Colonic mucosa (tissue), 4 donors: ENCODE results near the gene SHMT2. TPM values are rescaled to one million over a fixed set of nuclear protein-coding genes. Genes with fewer than 3 reads are reported as not detected.

Experiments used
- DNase-seq: peaks from one replicate; pipeline ENCODE4 v3.0.0-alpha.2; 2020
- H3K27ac ChIP-seq: fragments of 200-600 bp; one replicate; pipeline ENCODE4 v1.8.0; 2021
- H3K27me3 ChIP-seq: fragments of 200-600 bp; one replicate; pipeline ENCODE4 v1.8.0; 2021
- H3K36me3 ChIP-seq: fragments of 200-600 bp; one replicate; pipeline ENCODE4 v1.8.0; 2021
- H3K4me1 ChIP-seq: fragments of 200-600 bp; one replicate; pipeline ENCODE4 v1.8.0; 2021; ENCODE audit warnings: mild to moderate bottlenecking
- H3K4me3 ChIP-seq: fragments of 200-600 bp; one replicate; pipeline ENCODE4 v1.8.0; 2021
- H3K9ac ChIP-seq, 2 donors: one replicate each; pipeline ENCODE4 v1.7.0; 2013; ENCODE audit warnings: control low read depth in 2 of 2, low read depth in 2 of 2, low read length in 2 of 2
- H3K9me3 ChIP-seq: fragments of 200-600 bp; one replicate; pipeline ENCODE4 v1.8.0; 2021
- CTCF ChIP-seq: fragments of 200-600 bp; IDR thresholded peaks from one replicate; pipeline ENCODE4 v1.8.0; 2022; ENCODE audit warnings: antibody characterized with exemption, mild to moderate bottlenecking
- intact Hi-C: fragments of 100-400 bp; cut with DNase I; formaldehyde crosslinking; loops from one replicate; pipeline ENCODE4 v1.14.1; 2022
- total RNA-seq, 2 donors: library from RNA; stranded (reverse); fragmentation: NEBNext Ultra II Directional in 1 of 2; extraction: Animal tissue kit (Norgen Biotek cat#: 25700) in 1 of 2; gene quantifications; one replicate each; pipeline ENCODE4 v1.2.1, GENCODE V29; 2021
- donor health status: healthy.
- donor health status: DM: no; HTN: no; CAD: no.
- donor health status: DM: no; HTN: no; CAD: no.

The SHMT2 gene
- total RNA-seq, 2 donors from 2014 or later: 69.4 to 160 TPM

GRCh38 chr12:57254506-57255280, 25.2 kb downstream of the SHMT2 start:
- Histone ChIP-seq H3K27ac (no peak overlapping the region), H3K9ac (no peak overlapping the region), H3K4me3 (no peak overlapping the region), H3K9me3 (no peaks in the 10 kb centered on the region), H3K27me3 (no peaks in the 10 kb centered on the region), H3K4me1 (no peaks in the 10 kb centered on the region), H3K36me3 (no peaks in the 10 kb centered on the region)
- DNase-seq: no peak
- intact Hi-C loops: no loop called here
- TF ChIP-seq CTCF: no peak

- Histone ChIP-seq H3K27me3 (no peaks in the 10 kb centered on the region), H3K9me3 (no peaks in the 10 kb centered on the region), H3K9ac (no peak overlapping the region), H3K4me1 (no peaks in the 10 kb centered on the region), H3K27ac (no peak overlapping the region), H3K36me3 (no peaks in the 10 kb centered on the region), H3K4me3 (no peak overlapping the region)
- intact Hi-C loops: no loop called here
- no peak for TF ChIP-seq CTCF
- no peak for DNase-seq
These were observed 26.4 kb downstream of the SHMT2 start for GRCh38 chr12:57255916-57256315.

- no peaks in the 10 kb centered on the region for H3K27me3 ChIP-seq
- H3K9ac ChIP-seq: no peak overlapping the region
- no peaks in the 10 kb centered on the region for H3K36me3 ChIP-seq
- intact Hi-C loops: no loop called here
- no peak overlapping the region for H3K4me3 ChIP-seq
- no peak for DNase-seq
- TF ChIP-seq CTCF: no peak
- H3K9me3 ChIP-seq: no peaks in the 10 kb centered on the region
- no peak overlapping the region for H3K27ac ChIP-seq
- H3K4me1 ChIP-seq: no peaks in the 10 kb centered on the region
These were observed 29.8 kb downstream of the SHMT2 start for GRCh38 chr12:57258977-57259970.

- no peak overlapping the region for H3K27ac ChIP-seq
- no peak overlapping the region for H3K4me3 ChIP-seq
- TF ChIP-seq CTCF: no peak
- no peaks in the 10 kb centered on the region for H3K27me3 ChIP-seq
- H3K9me3 ChIP-seq: no peaks in the 10 kb centered on the region
- intact Hi-C loops: loop anchor here (5.0 kb wide), 1 partner anchor 192 kb away; no protein-coding TSS in a partner anchor
- H3K9ac ChIP-seq: no peak overlapping the region
- no peaks in the 10 kb centered on the region for H3K4me1 ChIP-seq
- H3K36me3 ChIP-seq: no peaks in the 10 kb centered on the region
- no peak for DNase-seq
These were observed 30.9 kb downstream of the SHMT2 start for GRCh38 chr12:57260366-57260765.

GRCh38 chr12:57261428-57261865, 31.9 kb downstream of the SHMT2 start:
- H3K9me3 ChIP-seq: no peaks in the 10 kb centered on the region
- no peak overlapping the region for H3K27ac ChIP-seq
- H3K27me3 ChIP-seq: no peaks in the 10 kb centered on the region
- H3K4me3 ChIP-seq: no peak overlapping the region
- intact Hi-C loops: loop anchor here (5.0 kb wide), 1 partner anchor 191 kb away; no protein-coding TSS in a partner anchor
- DNase-seq: no peak
- no peak overlapping the region for H3K9ac ChIP-seq
- no peak for TF ChIP-seq CTCF
- no peaks in the 10 kb centered on the region for H3K36me3 ChIP-seq
- H3K4me1 ChIP-seq: no peaks in the 10 kb centered on the region
